Adipose tissue (tissue), 3 donors: ENCODE results near the gene WNT7B. TPM values are rescaled to one million over a fixed set of nuclear protein-coding genes. Genes with fewer than 3 reads are reported as not detected.

Experiments
- H3K27ac ChIP-seq: one replicate; pipeline ENCODE4 v1.5.1; 2013; ENCODE audit warnings: low read depth, low read length
- WGBS, 3 donors: extraction: QIAGEN DNeasy Blood & Tissue Kit; methylation state at CpG; one replicate each; pipeline ENCODE4 v1.1.7; 2013; 5-methylcytosine and 5-hydroxymethylcytosine counted together
- polyA plus RNA-seq, 3 donors: library from polyadenylated mRNA; stranded (reverse); fragments of 200-250 nt; gene quantifications; one replicate each; pipeline ENCODE4 v1.2.3, GENCODE V29; 2013
- donor health status: healthy with polysubstance abuse.
- donor health status: Bipolar disorder and iron deficiency.
- donor health status: healthy.

Gene WNT7B
- polyA plus RNA-seq, 3 donors = 0.25 TPM; not detected in 2

DNA sequence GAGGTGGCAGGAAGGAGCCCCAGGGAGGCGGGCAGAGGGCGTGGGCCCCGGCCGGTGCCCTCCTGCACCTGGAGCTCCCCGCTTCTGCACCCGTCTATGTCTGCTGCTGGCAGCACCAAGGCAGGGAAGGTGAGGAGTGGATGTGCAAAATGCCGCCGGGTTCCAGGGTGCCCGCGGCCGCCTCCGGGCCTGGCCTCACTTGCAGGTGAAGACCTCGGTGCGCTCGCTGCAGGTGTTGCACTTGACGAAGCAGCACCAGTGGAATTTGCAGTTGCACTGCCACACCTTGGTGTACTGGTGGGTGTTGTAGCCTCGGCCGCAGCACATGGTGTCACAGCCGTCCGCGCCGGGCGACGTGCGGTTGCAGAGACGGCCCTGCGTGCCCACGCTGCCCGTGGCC, 54.3 kb downstream of the WNT7B start:
- no peak overlapping the region for H3K27ac ChIP-seq
- 76 to 89% (median 88%) methylated on average over 29 of the region's 29 CpGs for WGBS, 3 donors

DNA sequence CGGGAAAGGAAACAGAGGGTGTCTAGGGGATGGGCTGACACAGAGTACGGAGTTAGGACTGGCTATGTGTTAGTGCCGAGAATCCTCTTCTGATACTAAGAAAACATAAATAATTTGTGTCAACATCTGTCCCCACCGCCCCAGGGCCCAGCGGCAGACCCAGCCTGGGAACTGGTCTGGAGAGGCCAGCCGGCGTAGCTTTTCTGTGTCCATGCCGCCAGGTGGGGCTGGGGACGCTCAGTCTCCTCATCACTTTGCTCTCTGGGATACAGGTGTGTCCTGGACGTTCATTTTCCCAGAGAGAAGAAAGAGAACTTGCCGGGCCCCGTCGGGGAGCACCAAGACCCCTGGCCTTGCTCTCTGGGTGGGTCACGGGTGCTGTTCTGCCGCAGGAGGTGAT, 54.7 kb downstream of the WNT7B start:
- H3K27ac ChIP-seq = no peak overlapping the region
- WGBS, 3 donors = 48 to 80% (median 78%) methylated on average over 14 to 15 of the region's 15 CpGs

DNA sequence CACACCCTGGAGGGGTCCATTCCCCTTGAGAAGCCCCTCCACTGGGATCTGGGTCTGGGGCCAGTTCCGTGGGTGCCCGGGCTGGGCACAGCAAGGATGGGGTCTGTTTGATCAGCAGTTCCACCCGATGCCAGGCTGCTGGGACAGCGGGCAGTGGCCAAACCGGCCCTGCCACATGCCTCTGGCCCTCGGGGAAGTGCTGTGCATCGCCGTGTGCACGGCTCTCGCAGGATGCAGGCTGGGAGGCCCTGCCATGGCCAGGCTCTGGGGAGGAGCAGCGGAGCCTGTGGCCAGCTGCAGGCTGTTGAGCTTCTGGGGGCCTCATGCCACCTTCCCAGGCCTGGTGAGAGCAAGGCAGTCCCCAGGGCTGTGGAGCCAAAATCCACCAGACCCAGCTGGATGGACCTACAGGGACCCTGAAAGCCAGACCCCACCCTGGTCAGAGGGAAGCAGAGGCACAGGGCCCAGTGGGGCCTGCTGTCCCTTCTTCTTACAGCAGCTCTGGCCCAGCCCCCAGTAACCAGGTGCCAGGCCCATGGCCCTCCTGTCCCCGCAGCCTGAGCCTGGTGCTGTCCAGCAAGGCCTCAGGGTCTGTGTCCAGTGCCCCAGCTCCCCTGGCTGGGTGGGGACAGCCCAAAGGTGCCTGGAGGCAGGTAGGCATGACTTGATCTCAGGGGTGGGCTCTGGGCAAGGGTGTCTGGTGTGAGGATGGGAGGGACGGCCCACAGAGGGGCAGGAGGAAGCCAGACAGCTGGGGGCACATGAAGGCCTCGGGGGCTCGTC, 57.3 kb downstream of the WNT7B start:
- no peak overlapping the region for H3K27ac ChIP-seq

DNA sequence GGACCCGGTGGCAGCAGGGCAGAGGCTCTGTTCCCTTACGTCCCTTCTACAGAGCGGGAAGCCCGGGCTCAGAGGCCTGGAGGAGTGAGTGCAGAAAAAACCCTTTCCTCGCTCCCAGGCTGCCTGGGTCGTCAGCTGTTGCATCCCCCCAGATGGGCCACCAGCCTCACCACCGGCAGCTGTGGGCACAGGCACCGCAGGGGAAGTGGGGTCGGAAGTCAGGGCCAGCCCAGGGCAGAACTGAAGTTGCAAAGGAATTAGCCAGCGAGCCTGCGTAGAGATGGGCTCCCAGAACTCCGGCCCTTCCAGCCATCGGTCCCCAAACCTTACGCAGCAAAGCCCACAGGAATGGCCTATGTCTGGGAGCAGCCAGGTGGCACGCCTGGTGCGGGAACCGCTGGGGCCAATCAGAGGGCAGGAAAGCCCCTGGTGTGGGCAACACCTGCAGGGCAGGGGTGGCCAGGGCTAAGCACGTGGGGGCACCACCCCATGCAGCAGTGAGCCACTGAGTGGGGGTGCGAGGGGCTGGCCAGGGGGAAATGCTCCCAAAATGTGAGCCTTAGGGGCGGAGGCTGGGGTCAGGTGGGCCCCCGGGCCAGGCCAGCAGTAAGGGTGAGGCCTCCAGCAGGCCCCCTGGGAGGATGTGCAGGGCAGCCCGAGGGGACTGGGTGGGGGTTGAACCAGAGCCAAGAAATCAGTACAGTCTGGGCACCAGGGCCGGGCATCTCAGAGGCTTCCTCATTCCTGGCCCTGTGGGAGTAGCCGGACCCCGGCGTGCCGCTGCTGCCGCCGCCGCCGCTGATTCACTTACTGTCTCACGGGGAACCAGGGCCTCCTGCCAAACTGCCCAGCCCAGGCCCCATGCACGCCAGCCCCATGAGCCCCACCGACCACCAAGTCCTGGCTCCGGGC, 58.2 kb downstream of the WNT7B start:
- H3K27ac ChIP-seq = no peak overlapping the region
- 57 to 76% (median 58%) methylated on average over 30 to 35 of the region's 35 CpGs for WGBS, 3 donors

More for the DNA sequence above, 57.3 kb downstream of the WNT7B start:
- WGBS, 3 donors = 62 to 87% (median 78%) methylated on average over 15 of the region's 15 CpGs

DNA sequence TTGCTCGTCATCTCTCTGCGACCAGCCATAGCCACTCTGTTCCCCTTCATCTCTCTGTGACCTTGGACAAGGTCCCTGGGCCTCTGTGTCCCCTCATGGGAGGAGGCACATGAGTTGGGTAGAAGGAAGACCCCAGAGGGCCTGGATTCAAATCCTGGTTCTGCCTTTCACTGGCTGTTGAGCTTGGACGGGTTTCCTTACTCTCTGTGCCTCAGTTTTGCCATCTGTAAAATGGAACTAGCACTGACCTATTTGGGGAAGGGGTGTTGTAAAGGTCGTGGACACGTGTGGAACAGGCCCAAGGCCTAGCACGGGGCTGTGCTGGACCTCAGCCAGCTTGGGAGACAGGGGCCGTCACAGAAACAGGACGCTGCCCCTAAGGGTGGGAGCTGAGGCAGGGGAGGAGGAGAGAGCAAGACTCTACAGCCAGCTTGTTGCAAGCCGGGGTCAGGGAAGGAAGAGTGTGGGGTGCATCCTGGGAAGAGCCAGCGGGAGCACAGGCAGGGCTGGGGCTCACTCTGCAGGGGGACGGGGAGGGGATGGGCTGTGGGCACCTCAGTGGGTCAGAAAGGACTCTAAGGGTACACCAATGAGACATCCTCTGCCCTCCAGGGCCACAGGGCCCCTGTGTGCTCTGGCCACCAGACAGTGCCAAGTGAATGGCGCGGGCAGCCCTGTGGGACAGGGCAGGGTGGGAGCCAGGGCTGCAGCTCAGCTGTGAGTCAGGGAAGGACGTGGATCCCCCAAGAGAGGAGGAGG, 59.1 kb downstream of the WNT7B start:
- H3K27ac ChIP-seq = no peak overlapping the region
- 74 to 77% (median 75%) methylated on average over 13 to 14 of the region's 14 CpGs for WGBS, 3 donors

DNA sequence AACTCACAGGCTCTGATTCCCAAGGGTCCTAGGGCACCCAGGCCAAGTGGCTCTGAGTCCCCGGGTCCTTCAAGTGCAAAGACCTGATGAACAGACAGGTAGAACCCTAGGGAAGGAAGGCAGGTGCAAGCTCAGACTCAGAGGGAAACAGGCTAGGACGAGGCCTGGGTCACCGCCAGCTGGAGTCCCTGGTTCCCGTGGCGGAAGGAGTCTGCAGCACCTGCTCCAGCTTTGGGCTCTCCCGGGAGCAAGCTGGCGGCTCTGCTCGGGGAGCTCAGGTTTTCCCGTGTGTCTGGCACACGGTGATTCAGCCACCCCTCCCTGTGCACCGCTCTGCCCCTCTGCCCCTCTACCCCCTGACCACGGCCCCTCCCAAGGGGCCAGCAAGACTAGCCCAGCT, 59.8 kb downstream of the WNT7B start:
- 21 to 66% (median 63%) methylated on average over 10 to 12 of the region's 12 CpGs for WGBS, 3 donors
- H3K27ac ChIP-seq = no peak overlapping the region

DNA sequence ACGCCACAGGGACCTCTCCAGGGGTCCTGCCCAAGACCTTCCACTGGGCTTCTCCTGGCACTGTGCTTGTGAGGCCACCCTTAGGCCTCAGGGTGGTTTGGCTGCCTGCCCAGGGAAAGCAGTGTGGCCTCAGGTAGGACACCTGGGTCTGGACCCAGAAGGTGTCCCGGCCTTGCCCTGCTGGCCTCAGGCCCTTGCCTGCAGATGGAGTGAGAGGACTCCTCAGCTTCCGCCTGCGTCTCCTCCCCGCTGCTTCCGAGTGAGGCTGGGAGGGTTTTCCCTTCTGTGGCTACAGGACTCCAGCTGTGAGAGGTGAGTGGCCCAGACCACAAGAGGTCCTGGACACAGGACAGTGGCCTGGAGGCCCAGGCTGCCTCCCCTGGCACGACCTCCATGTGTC, 60.4 kb downstream of the WNT7B start:
- WGBS, 3 donors = 71 to 91% (median 75%) methylated on average over 7 of the region's 7 CpGs
- no peak overlapping the region for H3K27ac ChIP-seq

DNA sequence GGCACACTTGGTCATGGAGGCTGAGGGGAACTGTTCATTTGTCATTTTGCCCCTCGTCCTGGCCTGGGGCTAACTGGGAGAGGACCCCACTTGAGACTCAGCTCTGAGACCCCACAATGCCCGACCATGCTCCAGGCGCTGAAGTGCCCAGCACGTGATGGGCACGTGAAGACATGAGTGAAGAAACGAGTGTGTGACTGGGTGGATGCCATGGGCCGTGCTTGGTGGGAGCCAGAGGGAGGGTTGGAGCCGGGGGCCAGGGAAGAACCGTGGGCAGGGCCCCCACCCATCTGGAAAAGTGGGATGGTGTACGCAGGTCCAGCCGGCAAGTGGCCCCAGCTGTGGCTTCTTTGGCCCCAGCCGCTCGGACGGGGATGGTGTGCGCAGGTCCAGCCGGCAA, 61.1 kb downstream of the WNT7B start:
- 91 to 97% (median 92%) methylated on average over 14 to 16 of the region's 16 CpGs for WGBS, 3 donors
- no peak overlapping the region for H3K27ac ChIP-seq

DNA sequence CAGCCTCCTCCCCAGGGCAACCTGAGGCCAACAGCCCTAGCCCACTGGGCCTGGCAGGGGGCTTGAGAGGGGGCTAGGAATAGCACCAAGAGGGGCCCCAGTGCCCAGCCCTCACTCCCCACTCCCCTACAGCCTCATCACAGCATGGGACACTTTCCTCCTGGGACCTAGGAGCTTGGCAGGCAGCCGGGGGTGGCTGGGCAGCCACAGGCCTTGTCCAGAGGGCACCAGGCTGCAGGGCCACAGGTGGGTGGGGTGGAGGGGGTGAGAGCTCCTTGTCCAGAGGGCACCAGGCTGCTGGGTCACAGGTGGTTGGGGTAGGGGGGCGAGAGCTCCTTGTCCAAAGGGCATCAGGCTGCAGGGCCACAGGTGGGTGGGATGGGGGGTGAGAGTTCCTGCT, 61.8 kb downstream of the WNT7B start:
- WGBS, 3 donors = 82 to 95% (median 93%) methylated on average over 2 of the region's 2 CpGs
- H3K27ac ChIP-seq = no peak overlapping the region

DNA sequence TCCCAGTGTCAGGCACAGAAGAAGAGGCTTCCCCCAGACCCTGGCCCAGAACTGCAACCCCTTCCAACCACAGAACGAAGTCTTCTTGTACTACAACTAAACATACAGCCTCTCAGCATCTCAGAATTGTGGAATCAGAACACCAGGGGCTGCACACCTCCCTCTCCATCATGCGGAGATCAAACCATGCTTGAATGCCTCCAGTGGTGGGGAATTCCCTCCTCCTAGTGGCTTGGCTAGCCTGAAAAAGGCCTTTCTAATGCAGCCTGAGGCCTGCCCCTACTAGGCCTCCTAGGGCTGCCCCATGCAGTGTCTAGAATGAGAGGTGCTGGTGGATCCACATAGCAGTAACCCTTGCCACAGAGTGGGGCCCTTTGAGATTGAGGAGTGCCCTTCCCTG, 62.7 kb downstream of the WNT7B start:
- 94 to 100% (median 100%) methylated on average over 2 of the region's 2 CpGs for WGBS, 3 donors
- no peak overlapping the region for H3K27ac ChIP-seq

DNA sequence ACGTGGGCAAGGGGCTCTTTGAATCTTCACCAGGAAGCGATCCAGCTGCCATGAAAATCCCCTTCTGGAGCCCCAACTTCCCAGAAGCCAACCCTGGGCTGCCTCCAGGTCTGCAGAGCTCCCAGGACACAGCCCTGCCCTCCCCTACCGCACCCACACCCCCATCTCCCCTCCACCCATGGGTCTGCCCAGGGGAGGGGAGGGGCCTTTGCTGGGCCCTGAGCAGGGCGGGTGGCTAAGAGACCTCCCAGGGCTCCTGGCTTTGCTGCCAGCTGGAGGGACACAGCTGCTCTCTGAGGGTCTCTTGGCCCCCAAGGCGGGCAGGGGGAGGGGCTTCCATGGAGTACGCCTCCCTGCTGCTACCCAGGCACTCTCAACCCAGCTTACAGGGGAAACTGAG, 64.1 kb downstream of the WNT7B start:
- 72 to 79% (median 77%) methylated on average over 6 of the region's 6 CpGs for WGBS, 3 donors
- no peak overlapping the region for H3K27ac ChIP-seq

DNA sequence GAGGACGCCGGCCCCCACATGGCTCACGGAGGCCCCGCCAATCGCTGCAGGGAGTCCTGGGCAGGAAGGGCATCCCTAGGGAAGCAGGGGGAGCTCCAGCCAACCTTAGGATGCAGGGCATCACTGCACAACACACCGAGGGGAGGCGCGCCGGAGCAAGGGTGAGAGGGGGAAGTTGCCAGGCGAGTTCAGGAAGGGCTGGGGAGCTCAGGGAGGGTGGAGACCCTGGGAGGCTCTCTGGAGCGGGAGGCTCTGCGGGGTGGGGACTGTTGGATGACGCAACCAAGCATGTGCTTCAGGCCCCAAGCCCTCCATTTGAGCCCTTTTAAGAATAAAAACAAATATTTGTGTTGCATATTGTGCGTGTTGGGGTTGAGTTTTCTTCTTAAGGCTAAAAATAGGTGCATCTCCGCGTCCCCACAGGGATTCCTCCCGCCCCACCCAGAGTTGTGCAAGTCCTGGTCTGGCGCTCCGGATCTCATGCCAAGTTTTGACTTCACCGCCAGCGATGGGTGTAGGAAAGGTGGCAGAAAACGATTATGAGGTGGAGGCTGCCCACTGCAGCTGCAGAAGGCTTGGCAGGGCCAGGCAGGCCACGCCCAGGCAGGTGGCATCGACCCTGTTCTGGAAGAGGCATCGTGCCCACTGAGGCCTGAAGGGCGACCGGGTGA, 65.2 kb downstream of the WNT7B start:
- 44 to 55% (median 44%) methylated on average over 27 of the region's 27 CpGs for WGBS, 3 donors
- H3K27ac ChIP-seq = no peak overlapping the region

DNA sequence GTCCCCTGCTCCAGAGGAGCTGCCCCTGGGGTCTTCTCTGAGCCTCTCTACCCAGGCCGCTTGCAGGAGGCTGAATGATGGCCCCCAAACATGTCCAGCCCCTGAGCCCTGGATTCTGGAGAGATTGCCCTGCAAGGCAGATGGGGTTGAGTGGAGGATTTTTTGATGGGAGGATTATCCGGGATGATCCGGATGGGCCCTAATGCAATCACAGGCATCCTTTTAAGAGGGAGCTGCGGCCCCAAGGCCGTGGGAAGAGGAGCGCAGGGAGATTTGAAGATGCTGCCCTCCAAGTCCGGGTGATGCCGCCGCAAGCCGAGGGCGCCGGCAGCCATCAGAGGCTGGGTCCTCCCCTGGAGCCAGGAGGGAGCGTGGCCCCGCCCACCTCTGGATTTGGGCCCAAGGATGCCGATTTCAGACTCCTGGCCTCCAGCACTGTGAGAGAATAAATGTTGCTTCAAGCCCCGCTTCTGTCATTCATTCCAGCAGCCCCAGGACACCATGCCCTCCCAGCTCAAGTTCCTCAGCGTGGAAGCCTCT, 66.0 kb downstream of the WNT7B start:
- H3K27ac ChIP-seq = no peak overlapping the region
- 76 to 84% (median 77%) methylated on average over 17 of the region's 17 CpGs for WGBS, 3 donors

DNA sequence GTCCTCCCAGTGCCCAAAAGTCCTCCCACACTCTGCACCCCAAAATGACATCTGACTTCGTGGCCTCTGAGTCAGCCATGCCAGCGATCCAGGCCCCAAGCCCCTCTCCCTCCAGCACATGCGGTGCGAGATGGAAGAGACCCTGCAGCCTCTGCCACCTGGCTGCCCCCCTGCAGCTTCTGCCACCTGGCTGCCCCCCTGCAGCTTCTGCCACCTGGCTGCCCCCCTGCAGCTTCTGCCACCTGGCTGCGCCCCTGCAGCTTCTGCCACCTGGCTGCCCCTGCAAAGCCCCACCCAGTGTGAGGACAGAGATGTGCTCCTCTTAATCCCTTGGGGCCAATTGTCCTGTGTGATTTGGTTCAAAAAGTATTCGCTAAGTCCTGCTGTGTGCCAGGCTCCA, 68.0 kb downstream of the WNT7B start:
- 90 to 93% (median 92%) methylated on average over 6 of the region's 6 CpGs for WGBS, 3 donors
- H3K27ac ChIP-seq = no peak overlapping the region

DNA sequence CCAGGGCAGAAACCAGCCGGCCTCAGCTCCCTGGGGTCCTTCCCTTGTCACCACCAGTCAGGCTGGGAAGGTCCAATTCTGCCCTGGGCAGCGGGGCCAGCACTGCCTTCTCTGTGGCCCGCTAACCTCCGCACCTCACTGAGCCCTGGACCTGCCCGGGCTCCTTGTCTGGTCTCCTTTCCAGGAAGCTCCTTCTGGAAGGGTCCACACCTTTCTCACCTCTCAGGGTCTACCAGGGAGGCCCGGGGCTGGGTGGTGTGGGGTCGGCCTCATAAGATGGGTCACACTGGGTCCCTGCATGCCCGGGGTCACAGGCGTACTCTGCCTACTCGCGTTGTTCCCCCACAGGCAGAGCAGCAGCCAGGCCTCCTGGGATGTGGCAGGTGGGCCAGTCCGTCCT, 69.0 kb downstream of the WNT7B start:
- 78 to 90% (median 90%) methylated on average over 12 of the region's 12 CpGs for WGBS, 3 donors

DNA sequence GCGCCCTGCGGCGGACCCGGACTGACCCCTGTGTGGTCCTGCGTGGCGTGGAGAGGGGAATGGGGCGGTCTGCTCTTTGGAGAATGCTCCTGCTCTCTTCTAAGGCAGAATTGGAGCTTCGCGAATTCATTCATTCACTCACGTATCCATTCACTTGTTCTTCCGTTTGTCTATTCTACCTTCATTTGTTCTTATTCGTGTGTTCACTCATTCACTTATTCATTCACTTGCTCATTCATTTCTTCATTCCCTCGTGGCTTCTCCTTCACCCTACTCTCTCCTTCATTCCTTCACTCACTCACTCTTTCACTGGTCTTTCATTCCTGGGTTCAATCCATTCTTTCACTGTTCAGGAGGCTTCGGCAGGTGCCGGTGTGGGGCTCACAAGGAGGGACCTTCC, 69.6 kb downstream of the WNT7B start:
- H3K27ac ChIP-seq = no peak overlapping the region
- WGBS, 3 donors = 91 to 93% (median 91%) methylated on average over 14 to 15 of the region's 15 CpGs

More for the DNA sequence above, 69.0 kb downstream of the WNT7B start:
- no peak overlapping the region for H3K27ac ChIP-seq

DNA sequence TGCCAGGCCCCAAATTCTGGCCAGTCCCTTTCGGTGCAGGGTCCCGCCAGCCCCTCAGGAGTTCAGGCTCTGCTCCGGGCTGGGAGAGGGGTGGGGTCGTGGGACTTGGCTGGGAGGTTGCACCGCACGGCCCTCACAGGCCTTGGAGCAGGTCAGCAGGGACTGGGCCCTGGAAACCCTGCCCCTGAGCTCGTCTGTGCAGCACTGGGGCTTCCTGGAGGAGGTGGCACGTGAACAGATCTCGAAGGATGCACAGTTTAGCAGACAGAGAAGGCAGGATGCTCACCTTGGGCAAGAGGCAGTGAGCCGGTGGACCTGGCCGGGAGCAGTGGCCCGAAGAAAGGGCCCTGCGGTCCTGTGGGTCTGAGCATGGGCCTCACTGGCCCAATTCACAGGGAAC, 70.0 kb downstream of the WNT7B start:
- H3K27ac ChIP-seq = no peak overlapping the region
- WGBS, 3 donors = 87 to 92% (median 88%) methylated on average over 9 to 13 of the region's 13 CpGs
